ENCODE measurements around the gene STAT4.

STAT4 gene

DNA sequence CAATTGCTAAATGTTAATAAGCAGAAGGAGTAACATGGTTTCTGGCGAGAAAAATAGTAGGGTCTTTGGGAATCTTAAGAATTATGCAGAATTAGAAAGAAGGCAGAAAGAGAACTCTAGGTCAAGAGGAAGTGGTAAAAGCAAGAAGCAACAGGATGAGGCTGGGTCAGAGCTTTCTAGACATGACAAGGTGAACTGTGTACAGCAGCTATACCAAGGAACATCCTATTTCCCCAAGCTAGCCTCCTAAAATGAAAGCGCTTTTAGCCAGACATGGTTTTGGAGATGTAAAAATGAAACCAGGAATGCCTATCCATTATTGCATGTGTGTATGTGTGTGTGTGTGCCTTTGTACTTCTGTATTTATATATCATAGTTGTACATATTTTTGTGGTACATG, 94.6 kb downstream of the STAT4 start:
- Histone ChIP-seq H4K8ac (ENCODE audit: low read length) (no peak overlapping the region), H2BK15ac (ENCODE audit: low read depth, poor library complexity, severe bottlenecking) (no peak overlapping the region), H3K4me1 (ENCODE audit: control insufficient read depth, insufficient read depth, low read depth, low read length) (peaks cover 4% of the 10 kb centered on the region), H2BK5ac (ENCODE audit: low read depth, low read length, poor library complexity, severe bottlenecking) (no peak overlapping the region), H3K4ac (ENCODE audit: low read depth in 1 of 2, low read length in 2 of 2) (no peak overlapping the region), H3K9ac (ENCODE audit: low read length) (no peak overlapping the region), H3K18ac (ENCODE audit: low read depth in 1 of 2, low read length in 2 of 2) (no peak overlapping the region), H4K91ac (ENCODE audit: low read length) (no peak overlapping the region), H2BK12ac (ENCODE audit: low read length in 2 of 2) (no peak overlapping the region), H3K4me3 (ENCODE audit: insufficient read depth in 1 of 2, low read depth in 1 of 2, low read length in 2 of 2) (no peak overlapping the region), H2BK120ac (ENCODE audit: low read depth, low read length) (no peak overlapping the region), H2AK5ac (ENCODE audit: low read length, severe bottlenecking) (no peak overlapping the region), H3K14ac (ENCODE audit: low read length in 2 of 2) (no peak overlapping the region), H3K9me3 (ENCODE audit: control insufficient read depth, low read length) (no peaks in the 10 kb centered on the region), H3K79me1 (replicated peaks; ENCODE audit: low read length, poor library complexity, severe bottlenecking) (no peaks in the 10 kb centered on the region), H3K23ac (ENCODE audit: low read length in 2 of 2) (no peak overlapping the region), H3K4me2 (ENCODE audit: low read length, poor library complexity, severe bottlenecking) (no peak overlapping the region), H3K27ac (ENCODE audit: low read length, poor library complexity, severe bottlenecking) (no peak overlapping the region), H3K36me3 (ENCODE audit: control insufficient read depth in 1 of 2, insufficient read depth in 2 of 2, low read depth in 1 of 2, low read length in 2 of 2) (no peaks in the 10 kb centered on the region), H3K27me3 (ENCODE audit: control insufficient read depth in 1 of 2, insufficient read depth in 1 of 2, low read length in 2 of 2) (no peaks in the 10 kb centered on the region), H2AFZ (ENCODE audit: low read depth, low read length) (no peak overlapping the region)
- peak; percentile 5 for DNase-seq
- WGBS = 96% methylated on average over 2 of the region's 2 CpGs

DNA sequence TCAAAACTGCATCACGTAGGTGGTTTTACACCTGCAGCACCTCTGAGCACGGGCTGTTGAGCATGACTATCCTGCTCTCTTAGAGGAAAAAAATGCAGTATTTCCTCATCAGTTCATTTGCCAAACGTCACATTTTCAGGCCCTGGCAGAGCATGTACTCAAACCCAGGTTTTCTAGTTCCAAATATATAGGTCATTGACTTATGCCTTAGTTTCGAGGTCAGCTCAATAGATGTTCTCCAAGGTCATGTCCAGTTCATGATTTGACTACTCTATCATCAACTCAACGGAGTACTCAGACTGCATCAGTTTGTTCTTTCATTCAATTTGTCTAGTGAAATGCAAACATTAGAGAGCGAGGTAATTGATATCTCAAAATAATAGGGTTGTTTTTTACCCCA, 97.5 kb downstream of the STAT4 start:
- Histone ChIP-seq H2AK5ac (ENCODE audit: low read length, severe bottlenecking) (peak overlapping the region; percentile 27), H2BK120ac (ENCODE audit: low read depth, low read length) (no peak overlapping the region), H3K14ac (ENCODE audit: low read length in 2 of 2) (no peak overlapping the region), H3K36me3 (ENCODE audit: control insufficient read depth in 1 of 2, insufficient read depth in 2 of 2, low read depth in 1 of 2, low read length in 2 of 2) (no peaks in the 10 kb centered on the region), H3K4ac (ENCODE audit: low read depth in 1 of 2, low read length in 2 of 2) (peak overlapping the region in 1 of 2 experiments; percentile 4), H3K27ac (ENCODE audit: low read length, poor library complexity, severe bottlenecking) (no peak overlapping the region), H3K18ac (ENCODE audit: low read depth in 1 of 2, low read length in 2 of 2) (no peak overlapping the region), H3K79me1 (replicated peaks; ENCODE audit: low read length, poor library complexity, severe bottlenecking) (no peaks in the 10 kb centered on the region), H4K8ac (ENCODE audit: low read length) (no peak overlapping the region), H3K9me3 (ENCODE audit: control insufficient read depth, low read length) (no peaks in the 10 kb centered on the region), H2BK12ac (ENCODE audit: low read length in 2 of 2) (no peak overlapping the region), H3K9ac (ENCODE audit: low read length) (peak overlapping the region; percentile 81), H2AFZ (ENCODE audit: low read depth, low read length) (no peak overlapping the region), H3K4me2 (ENCODE audit: low read length, poor library complexity, severe bottlenecking) (no peak overlapping the region), H3K23ac (ENCODE audit: low read length in 2 of 2) (no peak overlapping the region), H2BK15ac (ENCODE audit: low read depth, poor library complexity, severe bottlenecking) (no peak overlapping the region), H3K4me1 (ENCODE audit: control insufficient read depth, insufficient read depth, low read depth, low read length) (peaks cover 11% of the 10 kb centered on the region), H3K27me3 (ENCODE audit: control insufficient read depth in 1 of 2, insufficient read depth in 1 of 2, low read length in 2 of 2) (no peaks in the 10 kb centered on the region), H2BK5ac (ENCODE audit: low read depth, low read length, poor library complexity, severe bottlenecking) (no peak overlapping the region), H3K4me3 (ENCODE audit: insufficient read depth in 1 of 2, low read depth in 1 of 2, low read length in 2 of 2) (no peak overlapping the region), H4K91ac (ENCODE audit: low read length) (no peak overlapping the region)
- 77% methylated on average over 4 of the region's 6 CpGs for WGBS
- no peak for DNase-seq

DNA sequence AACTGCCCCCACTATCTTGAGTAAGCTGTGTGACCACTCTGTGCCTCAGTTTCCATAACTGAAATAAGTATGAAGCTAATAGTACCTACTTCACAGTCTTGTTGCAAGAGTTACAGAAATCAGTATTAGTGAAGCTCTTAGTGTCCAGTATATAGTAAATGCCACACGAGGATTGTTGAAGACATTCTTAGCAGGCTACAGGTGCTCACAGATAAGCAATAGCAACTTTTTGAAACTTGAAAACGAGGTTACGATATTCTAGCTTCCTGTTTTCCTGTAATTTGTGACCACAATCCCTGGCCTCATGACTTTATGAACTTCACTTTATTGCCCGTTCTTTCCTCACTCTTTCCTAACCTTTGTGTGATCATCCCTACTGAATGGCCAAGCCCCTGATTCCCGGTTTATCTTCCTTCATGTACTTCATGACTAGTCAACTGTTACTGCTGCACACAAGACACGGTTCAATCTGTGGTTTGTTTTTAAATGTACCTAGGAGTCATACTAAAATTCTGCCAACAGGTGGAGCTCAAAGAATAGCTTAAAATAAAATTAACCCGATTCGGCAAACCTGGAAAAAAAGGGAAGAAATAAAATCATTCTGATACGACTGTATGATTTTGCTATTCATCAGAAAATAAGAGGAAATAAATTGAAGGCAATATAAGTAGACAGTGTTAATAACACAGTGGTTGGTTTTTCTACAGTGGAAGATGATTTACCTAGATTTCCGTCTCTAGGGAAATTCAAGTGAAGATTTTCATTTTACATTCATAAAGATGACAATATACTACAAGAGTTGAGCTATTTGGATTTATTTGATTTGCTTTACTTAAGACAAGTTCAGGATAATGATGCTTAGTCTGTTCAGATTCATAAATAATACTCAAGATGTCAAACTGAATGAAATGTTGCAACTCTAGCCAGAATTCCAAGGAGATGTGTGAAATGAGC, 98.7 kb downstream of the STAT4 start:
- no peak overlapping the region for H2BK5ac ChIP-seq (ENCODE audit: low read depth, low read length, poor library complexity, severe bottlenecking)
- no peak overlapping the region for H2AFZ ChIP-seq (ENCODE audit: low read depth, low read length)
- peak overlapping the region; percentile 9 to 60 for H3K4ac ChIP-seq (ENCODE audit: low read depth in 1 of 2, low read length in 2 of 2)
- WGBS = 32% methylated on average over 7 of the region's 10 CpGs
- H3K27me3 ChIP-seq (ENCODE audit: control insufficient read depth in 1 of 2, insufficient read depth in 1 of 2, low read length in 2 of 2) = no peaks in the 10 kb centered on the region
- peak; percentile 76 for DNase-seq
- peak overlapping the region; percentile 98 for H2AK5ac ChIP-seq (ENCODE audit: low read length, severe bottlenecking)
- H3K36me3 ChIP-seq (ENCODE audit: control insufficient read depth in 1 of 2, insufficient read depth in 2 of 2, low read depth in 1 of 2, low read length in 2 of 2) = no peaks in the 10 kb centered on the region
- H3K4me1 ChIP-seq (ENCODE audit: control insufficient read depth, insufficient read depth, low read depth, low read length) = peaks cover 11% of the 10 kb centered on the region
- H4K91ac ChIP-seq (ENCODE audit: low read length) = no peak overlapping the region
- no peak overlapping the region for H2BK120ac ChIP-seq (ENCODE audit: low read depth, low read length)
- no peak overlapping the region for H3K4me2 ChIP-seq (ENCODE audit: low read length, poor library complexity, severe bottlenecking)
- H3K18ac ChIP-seq (ENCODE audit: low read depth in 1 of 2, low read length in 2 of 2) = peak overlapping the region; percentile 44 to 88
- H2BK15ac ChIP-seq (ENCODE audit: low read depth, poor library complexity, severe bottlenecking) = no peak overlapping the region
- no peak overlapping the region for H3K4me3 ChIP-seq (ENCODE audit: insufficient read depth in 1 of 2, low read depth in 1 of 2, low read length in 2 of 2)
- H3K79me1 ChIP-seq (replicated peaks; ENCODE audit: low read length, poor library complexity, severe bottlenecking) = no peaks in the 10 kb centered on the region
- H4K8ac ChIP-seq (ENCODE audit: low read length) = no peak overlapping the region
- no peaks in the 10 kb centered on the region for H3K9me3 ChIP-seq (ENCODE audit: control insufficient read depth, low read length)
- H3K27ac ChIP-seq (ENCODE audit: low read length, poor library complexity, severe bottlenecking) = peak overlapping the region; percentile 29
- peak overlapping the region; percentile 81 for H3K9ac ChIP-seq (ENCODE audit: low read length)
- peak overlapping the region in 1 of 2 experiments; percentile 61 for H3K14ac ChIP-seq (ENCODE audit: low read length in 2 of 2)
- peak overlapping the region; percentile 93 to 99 for H2BK12ac ChIP-seq (ENCODE audit: low read length in 2 of 2)
- H3K23ac ChIP-seq (ENCODE audit: low read length in 2 of 2) = no peak overlapping the region

- no peak overlapping the region for H3K4me3 ChIP-seq (ENCODE audit: insufficient read depth in 1 of 2, low read depth in 1 of 2, low read length in 2 of 2)
- 94% methylated on average over 1 of the region's 3 CpGs for WGBS
- H3K23ac ChIP-seq (ENCODE audit: low read length in 2 of 2) = no peak overlapping the region
- peak overlapping the region; percentile 88 for H2BK5ac ChIP-seq (ENCODE audit: low read depth, low read length, poor library complexity, severe bottlenecking)
- peak overlapping the region; percentile 99 for H3K27ac ChIP-seq (ENCODE audit: low read length, poor library complexity, severe bottlenecking)
- H2BK15ac ChIP-seq (ENCODE audit: low read depth, poor library complexity, severe bottlenecking) = no peak overlapping the region
- H4K8ac ChIP-seq (ENCODE audit: low read length) = peak overlapping the region; percentile 60
- DNase-seq = peak; percentile 41
- H2BK12ac ChIP-seq (ENCODE audit: low read length in 2 of 2) = peak overlapping the region; percentile 93 to 99
- H3K4me1 ChIP-seq (ENCODE audit: control insufficient read depth, insufficient read depth, low read depth, low read length) = peaks cover 11% of the 10 kb centered on the region
- no peaks in the 10 kb centered on the region for H3K9me3 ChIP-seq (ENCODE audit: control insufficient read depth, low read length)
- peak overlapping the region; percentile 38 to 88 for H3K18ac ChIP-seq (ENCODE audit: low read depth in 1 of 2, low read length in 2 of 2)
- no peaks in the 10 kb centered on the region for H3K79me1 ChIP-seq (replicated peaks; ENCODE audit: low read length, poor library complexity, severe bottlenecking)
- peak overlapping the region; percentile 89 for H4K91ac ChIP-seq (ENCODE audit: low read length)
- H2AFZ ChIP-seq (ENCODE audit: low read depth, low read length) = peak overlapping the region; percentile 57
- peak overlapping the region; percentile 81 for H3K9ac ChIP-seq (ENCODE audit: low read length)
- peak overlapping the region in 1 of 2 experiments; percentile 26 for H3K14ac ChIP-seq (ENCODE audit: low read length in 2 of 2)
- no peaks in the 10 kb centered on the region for H3K36me3 ChIP-seq (ENCODE audit: control insufficient read depth in 1 of 2, insufficient read depth in 2 of 2, low read depth in 1 of 2, low read length in 2 of 2)
- peak overlapping the region; percentile 74 for H2BK120ac ChIP-seq (ENCODE audit: low read depth, low read length)
- peak overlapping the region in 1 of 2 experiments; percentile 60 for H3K4ac ChIP-seq (ENCODE audit: low read depth in 1 of 2, low read length in 2 of 2)
- no peaks in the 10 kb centered on the region for H3K27me3 ChIP-seq (ENCODE audit: control insufficient read depth in 1 of 2, insufficient read depth in 1 of 2, low read length in 2 of 2)
- peak overlapping the region; percentile 98 for H2AK5ac ChIP-seq (ENCODE audit: low read length, severe bottlenecking)
- H3K4me2 ChIP-seq (ENCODE audit: low read length, poor library complexity, severe bottlenecking) = no peak overlapping the region
Measured at GRCh38 chr2:191051177-191051576, 99.6 kb downstream of the STAT4 start.

All from mesenchymal stem cell (in vitro differentiated cells and primary cell).